Stimulated activated CD8-positive, alpha-beta memory T cell treated with anti-CD3 and anti-CD28 coated beads, Interleukin-12 subunit alpha, Interleukin-12 subunit beta, amount 100 ng/mL, for 1 hour (primary cell): ENCODE data around the gene SOWAHC.
"Not testable (repeated sequence)": the region's sequence is repeated elsewhere in the genome, so short reads cannot be mapped to it uniquely, and the experiment has no call there.

Experiments
- DNase-seq: peaks from one replicate; pipeline ENCODE4 v3.0.0-alpha.2; 2020; ENCODE audit warnings: low read depth

Gene SOWAHC

GRCh38 chr2:109616184-109616583, 2.0 kb downstream of the SOWAHC start:
- no peak for DNase-seq

DNA sequence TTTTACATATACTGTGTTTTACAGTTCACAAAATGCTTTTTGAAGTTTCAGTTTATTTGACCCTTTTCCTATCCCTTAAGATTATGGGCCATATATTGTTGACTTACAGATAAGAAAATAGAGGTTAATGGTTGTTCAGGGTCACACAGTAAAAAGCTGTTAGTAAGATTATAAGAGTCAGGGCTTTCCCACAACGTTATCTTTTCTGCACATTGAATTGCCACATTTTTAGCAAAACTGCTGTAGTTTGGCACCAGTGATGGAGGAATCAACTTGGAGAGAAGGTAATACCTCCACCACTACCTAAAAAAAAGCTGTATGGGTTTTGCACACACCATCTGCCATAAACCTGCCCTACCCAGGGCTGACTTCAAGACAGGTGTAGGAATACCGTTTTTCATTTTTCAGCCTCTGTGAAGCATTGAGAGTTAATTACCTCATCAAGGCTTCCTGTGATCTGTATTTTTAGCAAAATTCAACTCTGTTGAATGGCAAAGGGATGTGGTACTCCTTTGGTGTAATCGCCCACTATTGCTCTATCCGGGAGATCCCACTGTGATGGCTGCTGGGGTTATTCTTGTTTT, 5.0 kb downstream of the SOWAHC start:
- DNase-seq, result no peak

- DNase-seq, result no peak
Measured at GRCh38 chr2:109623297-109623696, 9.1 kb downstream of the SOWAHC start.

DNA sequence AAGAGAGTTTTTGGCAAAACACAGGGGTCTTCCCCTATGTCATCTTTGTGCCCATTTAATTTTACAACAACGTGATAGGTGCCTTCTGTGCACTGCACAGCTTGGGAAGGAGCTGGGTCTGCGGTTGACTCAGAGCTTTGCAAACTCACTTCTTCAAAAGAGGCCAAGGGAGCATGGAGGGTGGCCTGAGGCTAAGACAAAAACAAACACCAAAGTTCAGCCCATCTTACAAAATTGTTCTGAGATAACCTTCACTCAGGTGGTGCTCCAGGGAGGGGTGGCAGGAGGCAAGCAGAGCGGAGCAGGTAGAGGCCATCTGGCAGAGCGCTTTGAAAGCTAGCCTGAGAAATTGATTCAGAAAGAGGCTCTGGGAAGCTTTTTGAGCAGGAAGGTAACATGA, 9.8 kb downstream of the SOWAHC start:
- no peak for DNase-seq

- no peak for DNase-seq
Measured at GRCh38 chr2:109624339-109624738, 10.2 kb downstream of the SOWAHC start.

DNA sequence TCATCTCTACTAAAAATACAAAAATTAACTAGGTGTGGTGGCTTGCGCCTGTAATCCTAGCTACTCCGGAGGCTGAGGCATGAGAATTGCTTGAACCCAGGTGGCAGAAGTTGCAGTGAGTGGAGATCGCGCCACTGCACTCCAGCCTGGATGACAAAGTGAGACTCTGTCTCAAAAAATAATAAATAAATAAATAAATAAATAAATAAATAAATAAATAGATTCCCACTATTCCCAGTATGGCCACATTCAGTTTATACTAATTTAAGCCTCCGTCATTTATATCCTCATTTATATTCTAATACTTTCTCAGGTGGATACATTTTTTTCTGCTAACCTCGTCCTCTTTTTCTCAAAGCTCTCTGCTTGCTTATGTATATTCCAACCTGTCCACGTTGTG, 14.2 kb downstream of the SOWAHC start:
- not testable (repeated sequence) for DNase-seq

DNA sequence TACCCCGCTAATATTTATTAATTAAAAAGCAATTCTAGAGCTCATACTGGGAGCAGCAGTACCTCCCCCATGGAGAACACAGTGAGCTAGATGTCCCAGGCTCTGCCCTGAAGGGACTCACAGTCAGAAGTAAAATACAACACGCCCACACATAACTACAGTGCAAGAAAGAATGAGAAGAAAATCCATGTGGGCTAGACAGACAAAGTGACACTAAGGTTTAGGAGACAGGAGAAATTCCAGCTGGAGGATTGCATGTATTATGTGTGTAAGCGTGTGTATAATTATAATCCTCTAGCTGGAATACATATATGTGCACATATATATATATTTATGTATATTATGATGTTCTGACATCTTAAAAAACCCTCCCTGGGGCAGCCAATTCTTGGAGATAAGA, 15.7 kb downstream of the SOWAHC start:
- DNase-seq, result no peak

GRCh38 chr2:109630441-109631430, 16.6 kb downstream of the SOWAHC start:
- DNase-seq, result no peak

- DNase-seq, result no peak
Measured at GRCh38 chr2:109631741-109632140, 17.6 kb downstream of the SOWAHC start.

- no peak for DNase-seq
Measured at GRCh38 chr2:109632158-109632789, 18.1 kb downstream of the SOWAHC start.

- no peak for DNase-seq
Measured at GRCh38 chr2:109633284-109633961, 19.3 kb downstream of the SOWAHC start.

GRCh38 chr2:109635426-109636304, 21.5 kb downstream of the SOWAHC start:
- DNase-seq, result no peak

GRCh38 chr2:109636317-109636716, 22.2 kb downstream of the SOWAHC start:
- no peak for DNase-seq

DNA sequence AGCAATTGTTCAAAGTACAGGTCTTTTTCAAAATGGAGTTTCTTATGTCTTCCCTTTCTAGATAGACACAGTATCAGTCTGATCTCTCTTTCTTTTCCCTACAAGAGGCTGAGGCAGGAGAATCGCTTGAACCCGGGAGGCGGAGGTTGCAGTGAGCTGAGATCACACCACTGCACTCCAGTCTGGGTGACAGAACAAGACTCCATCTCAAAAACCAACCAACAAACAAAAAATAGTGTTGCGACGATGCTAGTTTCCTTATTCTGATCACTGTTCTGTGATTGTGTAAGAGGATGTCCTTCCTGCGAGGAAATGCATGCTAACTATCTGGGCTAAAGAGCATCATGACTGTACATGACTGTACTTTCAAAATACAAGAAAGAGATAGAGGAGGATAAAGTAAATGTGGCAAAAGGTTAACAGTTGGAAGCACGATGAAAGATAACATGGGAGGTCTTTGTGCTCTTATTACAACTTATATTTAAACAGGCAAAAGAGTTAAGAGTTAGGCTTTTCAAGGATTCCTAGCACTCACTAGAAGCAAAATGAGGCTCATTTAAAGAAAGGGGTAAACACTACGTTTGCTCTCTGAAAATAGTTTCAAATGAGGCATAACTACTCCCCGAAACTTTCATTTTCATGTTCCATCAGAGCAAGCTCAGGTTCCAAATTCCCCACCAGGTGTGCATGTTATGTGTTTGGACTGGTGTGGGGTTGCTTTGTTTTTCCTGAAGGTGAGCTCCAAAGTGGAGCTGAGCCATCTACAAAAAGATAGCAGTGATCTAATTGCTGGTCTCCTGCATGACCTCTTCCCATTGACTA, 23.8 kb downstream of the SOWAHC start:
- DNase-seq, result no peak

- DNase-seq, result no peak
Measured at GRCh38 chr2:109638795-109639194, 24.6 kb downstream of the SOWAHC start.

DNA sequence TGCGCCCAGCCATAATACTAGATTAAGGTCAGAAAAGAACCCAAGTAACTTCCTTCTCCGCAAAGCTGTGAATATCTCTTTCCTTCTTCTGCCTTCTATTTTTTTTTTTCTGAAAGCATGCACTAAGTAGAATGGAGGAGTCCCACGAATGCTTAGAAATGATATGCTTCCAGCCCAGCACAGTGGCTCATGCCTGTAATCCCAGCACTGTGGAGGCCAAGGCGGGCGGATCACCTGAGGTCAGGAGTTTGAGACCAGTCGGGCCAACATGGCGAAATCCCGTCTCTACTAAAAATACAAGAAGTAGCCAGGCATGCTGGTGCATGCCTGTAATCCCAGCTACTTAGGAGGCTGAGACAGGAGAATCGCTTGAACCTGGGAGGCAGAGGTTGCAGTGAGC, 25.8 kb downstream of the SOWAHC start:
- DNase-seq, result not testable (repeated sequence)

- DNase-seq, result no peak
Measured at GRCh38 chr2:109644571-109645275, 30.6 kb downstream of the SOWAHC start.

DNA sequence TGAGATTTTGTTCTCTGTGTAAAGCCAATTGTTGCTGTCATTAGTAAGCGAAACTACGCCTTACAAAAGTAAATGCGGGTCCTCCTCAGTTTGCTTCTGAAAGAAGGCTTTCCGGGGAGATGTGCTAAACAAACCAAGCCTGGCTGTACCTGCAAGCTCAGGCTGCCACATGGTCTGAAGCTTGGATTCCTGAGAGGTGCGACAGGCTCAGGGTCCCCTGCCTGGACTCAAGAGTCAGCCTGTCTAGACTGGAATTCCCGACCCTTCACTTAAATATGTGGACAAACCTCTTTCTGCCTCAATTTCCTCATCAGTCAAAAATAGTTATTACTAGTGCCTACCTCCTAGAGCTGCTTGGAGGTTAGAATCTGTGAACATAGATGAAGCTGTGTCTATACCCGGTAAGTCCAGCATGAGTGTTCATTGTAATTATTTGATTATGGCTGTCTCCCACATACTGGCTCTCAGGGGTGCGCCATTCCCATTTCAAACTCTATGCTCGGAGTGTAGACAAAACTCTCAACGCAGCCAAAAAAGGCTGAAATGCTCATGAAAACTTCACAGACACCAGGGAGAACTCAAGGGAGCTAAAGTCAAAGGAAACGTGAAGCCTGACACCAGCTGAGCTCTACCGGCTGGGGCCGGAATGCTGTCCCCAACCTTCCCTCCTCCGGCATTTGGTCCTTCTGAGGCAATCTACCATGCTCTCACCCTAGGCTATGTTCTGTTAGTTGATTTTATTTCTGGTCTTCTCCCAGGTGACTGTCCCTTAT, 31.4 kb downstream of the SOWAHC start:
- no peak for DNase-seq

DNA sequence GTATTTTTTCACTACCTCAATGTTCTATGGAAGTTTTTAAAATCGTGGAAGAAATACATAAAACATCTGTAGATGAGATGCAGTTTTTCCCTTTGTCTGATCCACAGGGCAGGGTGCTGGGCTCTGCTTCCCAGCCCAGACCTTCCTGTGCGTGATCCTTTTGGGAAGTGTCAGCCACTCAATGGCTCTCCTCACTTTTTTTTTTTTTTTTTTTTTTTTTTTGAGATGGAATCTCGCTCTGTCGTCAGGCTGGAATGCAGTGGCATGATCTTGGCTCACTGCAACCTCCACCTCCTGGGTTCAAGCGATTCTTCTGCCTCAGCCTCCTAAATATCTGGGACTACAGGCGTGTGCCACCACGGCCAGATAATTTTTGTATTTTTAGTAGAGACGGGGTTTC, 32.8 kb downstream of the SOWAHC start:
- DNase-seq, result no peak
